ENCODE results near the gene SPEF2.

DNA sequence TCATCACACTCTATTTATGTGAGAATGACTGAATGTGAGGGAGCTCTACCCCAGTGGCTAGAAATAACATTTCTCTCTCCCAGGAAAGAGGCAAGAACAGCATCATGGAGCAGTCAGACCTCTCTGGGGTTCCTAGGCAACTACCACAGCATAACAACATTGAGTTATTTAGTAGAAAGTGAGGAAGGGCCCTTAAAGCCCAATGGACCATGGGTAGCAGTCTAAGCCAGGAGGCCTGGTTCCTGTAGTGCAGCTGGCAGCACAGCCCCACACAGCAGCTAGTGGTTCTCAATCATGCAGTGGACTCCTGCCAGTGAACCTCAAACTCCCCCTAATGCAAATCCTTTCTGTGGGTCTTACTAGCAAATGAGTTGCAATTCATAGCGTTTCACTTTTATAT lies 55.3 kb downstream of the SPEF2 start:
- TF ChIP-seq, protein P1, sequence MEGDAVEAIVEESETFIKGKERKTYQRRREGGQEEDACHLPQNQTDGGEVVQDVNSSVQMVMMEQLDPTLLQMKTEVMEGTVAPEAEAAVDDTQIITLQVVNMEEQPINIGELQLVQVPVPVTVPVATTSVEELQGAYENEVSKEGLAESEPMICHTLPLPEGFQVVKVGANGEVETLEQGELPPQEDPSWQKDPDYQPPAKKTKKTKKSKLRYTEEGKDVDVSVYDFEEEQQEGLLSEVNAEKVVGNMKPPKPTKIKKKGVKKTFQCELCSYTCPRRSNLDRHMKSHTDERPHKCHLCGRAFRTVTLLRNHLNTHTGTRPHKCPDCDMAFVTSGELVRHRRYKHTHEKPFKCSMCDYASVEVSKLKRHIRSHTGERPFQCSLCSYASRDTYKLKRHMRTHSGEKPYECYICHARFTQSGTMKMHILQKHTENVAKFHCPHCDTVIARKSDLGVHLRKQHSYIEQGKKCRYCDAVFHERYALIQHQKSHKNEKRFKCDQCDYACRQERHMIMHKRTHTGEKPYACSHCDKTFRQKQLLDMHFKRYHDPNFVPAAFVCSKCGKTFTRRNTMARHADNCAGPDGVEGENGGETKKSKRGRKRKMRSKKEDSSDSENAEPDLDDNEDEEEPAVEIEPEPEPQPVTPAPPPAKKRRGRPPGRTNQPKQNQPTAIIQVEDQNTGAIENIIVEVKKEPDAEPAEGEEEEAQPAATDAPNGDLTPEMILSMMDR (conservative IDR thresholded peaks at IDR 0.05): no peak
- no peak for TF ChIP-seq EZH2 (IDR thresholded peaks at IDR 0.05; ENCODE audit: low read depth)
